Stimulated activated CD4-positive, alpha-beta T cell treated with anti-CD3 and anti-CD28 coated beads, TNF-alpha, amount 100 ng/mL, for 1 hour (primary cell): Measurements from ENCODE around the gene RSPH9.

ENCODE experiments used
- DNase-seq, 3 donors: peaks; one replicate each; pipeline ENCODE4 v3.0.0-alpha.2; 2020; ENCODE audit warnings: low read depth in 3 of 3, low spot score in 1 of 3

Gene RSPH9

GRCh38 chr6:43644940-43645612, at the start of gene RSPH9:
TSS of gene RSPH9 (plus strand) at chr6:43645036. CDS start at chr6:43645099, 63 bp downstream.
- peak in 2 of 3 donors; percentile 18 to 52 for DNase-seq

DNA sequence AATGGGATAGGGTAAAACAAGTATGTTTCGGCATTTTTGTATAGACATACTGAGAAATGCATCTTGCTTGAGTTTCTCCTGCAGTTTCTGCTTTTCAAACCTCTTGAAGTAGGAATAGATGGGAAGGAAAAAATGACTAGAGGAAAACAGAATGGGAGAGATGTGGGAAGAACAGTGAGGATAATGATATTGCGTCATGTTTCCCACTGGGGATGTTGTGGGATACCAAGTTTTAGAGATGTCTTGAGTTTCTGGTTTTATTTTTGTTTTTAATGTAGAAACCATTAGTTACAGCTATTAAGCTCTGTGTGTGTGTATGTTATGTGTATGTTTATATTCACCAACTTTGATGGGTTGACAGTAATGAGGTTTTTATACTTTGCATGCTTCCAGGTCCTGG, 44.2 kb upstream of the RSPH9 start:
- DNase-seq: no peak

- DNase-seq: no peak
These were observed 40.7 kb upstream of the RSPH9 start for GRCh38 chr6:43604174-43604573.

GRCh38 chr6:43606019-43606418, 38.8 kb upstream of the RSPH9 start:
- DNase-seq: no peak

DNA sequence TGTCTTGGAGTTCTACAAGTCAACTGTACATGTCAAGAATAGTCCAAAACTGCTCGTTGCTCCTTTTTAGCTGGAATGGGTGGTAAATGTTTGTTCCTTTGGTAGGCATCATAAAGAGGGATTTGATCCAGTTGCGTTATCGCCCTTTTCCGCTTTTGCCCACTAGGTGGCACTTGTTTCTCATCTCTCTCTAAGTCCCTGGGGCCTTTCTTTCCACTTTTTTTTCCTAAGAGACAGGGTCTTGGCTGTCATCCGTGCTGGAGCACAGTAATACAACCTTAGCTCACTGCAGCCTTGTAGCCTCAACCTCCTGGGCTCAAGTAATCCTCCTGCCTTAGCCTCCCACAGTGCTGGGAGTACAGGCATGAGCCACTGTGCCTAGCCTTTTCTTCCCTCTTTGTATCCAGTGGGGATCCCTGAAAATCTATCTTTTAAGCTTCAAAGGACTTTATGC, 36.5 kb upstream of the RSPH9 start:
- peak in 2 of 3 donors; percentile 12 to 41 for DNase-seq

- no peak for DNase-seq
These were observed 36.0 kb upstream of the RSPH9 start for GRCh38 chr6:43608807-43609206.

- no peak for DNase-seq
These were observed 35.4 kb upstream of the RSPH9 start for GRCh38 chr6:43609402-43609801.

DNA sequence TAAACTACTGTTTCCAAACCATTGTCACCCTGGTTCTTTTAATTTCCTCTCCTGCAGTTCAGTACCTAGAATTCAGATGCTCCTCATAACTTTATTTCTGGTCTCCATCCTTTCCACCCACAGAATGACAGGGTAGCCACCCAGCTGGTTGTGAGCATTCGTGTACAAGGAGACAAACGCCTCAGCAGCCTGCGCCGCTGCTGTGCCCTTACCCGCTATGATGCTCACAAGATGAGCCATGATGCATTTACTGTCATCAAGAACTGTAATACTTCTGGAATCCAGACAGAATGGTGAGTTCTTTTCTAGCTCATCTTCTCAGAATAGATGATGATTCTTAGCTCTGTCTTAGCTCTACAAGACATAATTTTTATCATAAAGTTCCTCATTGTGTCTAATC, 34.4 kb upstream of the RSPH9 start:
- no peak for DNase-seq

- no peak for DNase-seq
These were observed 31.0 kb upstream of the RSPH9 start for GRCh38 chr6:43613721-43614395.

GRCh38 chr6:43614396-43614730, 30.5 kb upstream of the RSPH9 start:
- DNase-seq: no peak

DNA sequence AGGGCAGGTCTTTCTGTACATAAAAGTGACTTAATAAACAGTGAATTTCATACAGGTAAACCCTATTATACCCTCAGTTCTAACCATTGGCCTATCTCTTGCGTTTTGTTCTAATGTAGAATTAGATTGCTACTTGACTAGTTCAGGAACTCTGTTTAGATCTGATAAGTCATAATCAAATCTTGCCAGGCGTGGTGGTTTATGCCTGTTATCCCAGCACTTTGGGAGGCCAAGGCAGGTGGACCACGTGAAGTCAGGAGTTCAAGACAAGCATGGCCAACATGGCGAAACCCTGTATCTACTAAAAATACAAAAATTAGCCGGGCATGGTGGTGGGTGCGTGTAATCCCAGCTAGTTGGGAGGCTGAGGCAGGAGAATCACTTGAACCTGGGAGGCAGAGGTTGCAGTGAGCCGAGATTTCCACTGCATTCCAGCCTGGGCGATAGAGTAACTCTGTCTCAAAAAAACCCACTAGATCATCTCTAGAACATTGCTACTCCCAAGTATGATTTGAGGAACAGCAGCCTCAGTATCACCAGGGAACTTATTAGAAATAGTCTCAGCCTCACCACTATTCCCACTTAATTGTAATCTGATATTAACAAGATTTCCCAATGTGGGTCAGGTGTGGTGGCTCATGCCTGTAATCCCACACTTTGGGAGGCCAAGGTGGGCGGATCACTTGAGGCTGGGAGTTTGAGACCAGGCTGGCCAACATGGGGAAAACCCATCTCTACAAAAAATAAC, 27.9 kb upstream of the RSPH9 start:
- no peak for DNase-seq

GRCh38 chr6:43621078-43621835, 23.6 kb upstream of the RSPH9 start:
- DNase-seq: no peak

- DNase-seq: no peak
These were observed 23.0 kb upstream of the RSPH9 start for GRCh38 chr6:43621836-43622180.

DNA sequence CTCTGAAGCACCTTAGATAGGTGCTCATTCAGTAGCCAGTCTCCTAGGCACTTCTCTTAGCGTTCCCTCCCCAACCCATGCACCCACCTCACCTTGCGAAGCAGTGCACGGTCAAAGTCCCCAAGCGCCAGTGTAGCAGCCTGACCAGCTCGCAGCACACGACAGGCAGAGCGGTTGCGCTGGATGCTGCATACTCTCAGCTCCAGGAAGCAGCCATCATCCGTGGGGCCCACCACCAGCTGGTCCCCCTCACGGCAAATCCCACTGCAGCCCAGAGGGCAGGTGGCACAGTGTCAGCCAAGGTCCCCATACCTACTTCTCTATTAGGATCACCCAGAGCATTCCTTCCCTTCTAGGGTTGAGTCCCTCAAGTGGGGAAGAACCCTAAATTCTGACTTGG, 22.3 kb upstream of the RSPH9 start:
- no peak for DNase-seq

DNA sequence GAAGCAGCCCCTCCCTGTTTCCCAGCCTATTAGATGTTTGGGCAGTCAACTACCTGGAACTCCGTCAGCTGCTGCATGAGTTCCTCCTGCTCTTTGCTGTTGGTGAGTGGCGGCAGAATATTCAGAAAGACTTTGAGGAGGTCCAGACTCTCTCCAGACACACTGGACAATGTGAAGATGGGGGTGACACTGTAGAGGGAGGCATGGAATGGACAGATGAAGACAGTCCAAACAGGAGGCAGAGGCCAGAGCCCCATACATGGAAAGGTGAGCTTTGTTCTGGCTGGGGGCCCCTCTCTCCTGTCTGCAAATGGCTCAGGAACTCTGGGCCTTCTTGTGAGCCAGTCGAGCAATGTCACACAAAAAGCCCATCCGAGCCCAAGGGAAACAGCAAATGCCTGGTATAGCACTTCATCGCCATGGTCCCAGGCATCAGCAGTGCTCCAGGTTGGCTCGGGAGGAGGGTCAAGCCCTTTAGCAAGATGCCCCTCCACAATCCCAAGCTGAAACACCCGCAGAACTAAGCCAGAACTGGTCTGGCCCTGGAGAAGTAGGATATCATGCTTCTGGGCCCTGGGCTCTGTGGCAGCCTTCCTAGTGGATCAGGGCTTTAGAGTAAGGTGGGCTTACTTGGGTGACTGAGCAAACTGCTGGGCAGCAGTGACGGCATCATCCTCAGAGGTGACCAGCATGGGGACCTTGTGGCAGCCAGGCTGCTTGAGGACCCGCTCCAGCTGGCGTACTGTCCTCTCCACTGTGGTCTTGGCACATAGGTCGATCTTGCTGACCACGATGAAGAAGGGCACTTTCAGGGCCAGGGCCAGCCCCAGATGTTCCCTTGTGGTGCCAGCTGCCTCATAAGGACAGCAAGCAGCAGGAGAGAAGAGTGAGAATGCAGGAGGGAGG, 20.7 kb upstream of the RSPH9 start:
- no peak for DNase-seq

- no peak for DNase-seq
These were observed 20.0 kb upstream of the RSPH9 start for GRCh38 chr6:43624786-43625288.

GRCh38 chr6:43625393-43625992, 19.3 kb upstream of the RSPH9 start:
- DNase-seq: no peak

GRCh38 chr6:43627008-43627825, 17.6 kb upstream of the RSPH9 start:
- DNase-seq: no peak
